HepG2 (cell line): ENCODE measurements around the gene IL18. TPM values are rescaled to one million over a fixed set of nuclear protein-coding genes. Genes with fewer than 3 reads are reported as not detected.
A peak's percentile ranks its signal among the peaks of the same experiment; 100 is the strongest.

Experiments
- EZH2 ChIP-seq: conservative IDR thresholded peaks from 2 replicates; pipeline ENCODE4 v1.6.1; 2012; ENCODE audit warnings: mild to moderate bottlenecking, low read depth, low read length, moderate library complexity
- RARA ChIP-seq: IDR thresholded peaks from 2 replicates; pipeline ENCODE4 v1.6.1; 2016; ENCODE audit warnings: missing genetic modification reagents, missing compliant biosample characterization
- RFX3 ChIP-seq: IDR thresholded peaks from 2 replicates; pipeline ENCODE4 v1.6.1; 2016; ENCODE audit warnings: missing biosample characterization, missing genetic modification reagents
- SAP130 ChIP-seq: IDR thresholded peaks from 2 replicates; pipeline ENCODE4 v1.6.1; 2016; ENCODE audit warnings: low read depth
- SNRNP70 ChIP-seq: fragments of 200-400 bp; formaldehyde crosslinking; IDR thresholded peaks from 2 replicates; pipeline ENCODE4 v1.6.1; 2017; ENCODE audit warnings: mild to moderate bottlenecking, low read depth, low read length, moderate library complexity
- SP1 ChIP-seq, 2 experiments: fragments of 450-650 bp in 1 of 2; sonication (generic) in 1 of 2; formaldehyde crosslinking in 1 of 2; IDR thresholded peaks; 2 replicates each; pipeline versions ENCODE4 v1.4.0 to v1.6.1; 2016 to 2020; ENCODE audit warnings: missing genetic modification reagents in 1 of 2
- STAG1 ChIP-seq: sonication (generic); formaldehyde crosslinking; IDR thresholded peaks from 2 replicates; pipeline ENCODE4 v1.4.0; 2020; ENCODE audit warnings: missing genetic modification reagents
- ZNF292 ChIP-seq: sonication (generic); formaldehyde crosslinking; IDR thresholded peaks from 2 replicates; pipeline ENCODE4 v1.8.1; 2022; ENCODE audit warnings: mild to moderate bottlenecking, low read depth, missing genetic modification reagents, borderline replicate concordance
- ZNF768 ChIP-seq: sonication (generic); formaldehyde crosslinking; IDR thresholded peaks from 2 replicates; pipeline ENCODE4 v1.4.0; 2020; ENCODE audit warnings: missing genetic modification reagents
- polyA plus RNA-seq, 8 experiments: library from polyadenylated mRNA; depleted of rRNA in 3 of 8; stranded (reverse) in 7 of 8; unstranded in 1 of 8; fragments of >200 nt; fragmentation: Illumina TruSeq in 4 of 8; extraction: Trizol in 4 of 8; gene quantifications; 2 replicates each; pipeline versions ENCODE4 v1.2.1 to v1.2.3, GENCODE V29; 2011 to 2016; ENCODE audit warnings: low read depth in 4 of 8, missing spikeins in 1 of 8, mixed read lengths in 1 of 8; ENCODE audit not compliant: insufficient read depth in 1 of 8
- total RNA-seq, 5 experiments: library from RNA; depleted of rRNA; stranded (reverse); fragments of >200 nt; fragmentation: Illumina TruSeq; extraction: Trizol; gene quantifications; 2 replicates each; pipeline ENCODE4 v1.2.3, GENCODE V29; 2016; ENCODE audit warnings: low read depth in 1 of 5
- TF ChIP-seq, protein P1 (sequence below): sonication (generic); formaldehyde crosslinking; IDR thresholded peaks from 2 replicates; pipeline ENCODE4 v1.9.0; 2021; ENCODE audit warnings: mild to moderate bottlenecking, missing genetic modification reagents
- TF ChIP-seq, protein P2 (sequence below): sonication (generic); formaldehyde crosslinking; IDR thresholded peaks from 2 replicates; pipeline ENCODE4 v1.5.1; 2020; ENCODE audit warnings: mild to moderate bottlenecking, missing genetic modification reagents, borderline replicate concordance
- TF ChIP-seq, protein P3 (sequence below): sonication (generic); formaldehyde crosslinking; IDR thresholded peaks from 2 replicates; pipeline ENCODE4 v1.5.0; 2020; ENCODE audit warnings: mild to moderate bottlenecking, missing genetic modification reagents, borderline replicate concordance

Gene IL18
- total and polyA plus RNA-seq, 2 of the 13 experiments (the other 11 are each of a cell fraction or from before 2014, with no cell fraction given), result 0.89 to 2.7 TPM

DNA sequence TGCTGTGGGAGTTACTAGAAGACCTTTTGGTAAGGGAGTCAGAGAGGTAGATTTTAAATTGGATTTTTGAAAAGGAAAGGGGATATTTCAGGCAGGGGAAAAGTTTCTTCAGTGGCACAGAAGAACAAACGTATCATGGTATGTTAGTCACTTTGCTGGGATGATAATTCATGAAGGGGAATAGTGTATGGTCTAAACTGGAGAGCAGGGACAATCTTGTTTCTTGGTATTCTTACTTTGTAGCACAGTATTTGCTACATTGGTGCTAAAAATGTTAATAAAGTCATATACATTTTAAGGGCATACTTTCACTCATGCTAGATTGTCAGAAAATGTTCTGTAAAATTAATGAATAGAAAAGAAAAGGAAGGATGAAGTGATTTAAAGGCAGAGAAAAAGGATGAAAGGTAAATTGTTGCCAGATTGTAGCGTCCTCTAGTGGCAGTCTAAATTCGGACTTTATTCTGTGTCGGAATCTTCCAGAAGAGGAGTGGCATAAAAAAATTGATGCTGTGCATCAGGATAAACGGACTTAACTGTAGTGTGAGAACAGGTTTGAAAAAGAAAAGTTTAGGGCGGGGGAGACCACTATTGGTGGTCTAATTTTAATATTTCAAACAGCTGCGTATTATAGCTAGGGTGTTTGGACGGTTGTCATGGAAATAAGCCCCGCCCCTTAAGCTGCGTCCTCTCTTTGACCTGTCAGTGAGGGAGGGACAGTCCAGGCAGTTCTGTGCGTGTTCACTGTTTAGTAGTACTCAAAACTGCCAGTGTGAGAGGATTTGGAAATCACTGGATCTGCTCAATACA, 11.1 kb upstream of the IL18 start, which contains the start of gene BCO2 (continued):
- TF ChIP-seq, protein P1, sequence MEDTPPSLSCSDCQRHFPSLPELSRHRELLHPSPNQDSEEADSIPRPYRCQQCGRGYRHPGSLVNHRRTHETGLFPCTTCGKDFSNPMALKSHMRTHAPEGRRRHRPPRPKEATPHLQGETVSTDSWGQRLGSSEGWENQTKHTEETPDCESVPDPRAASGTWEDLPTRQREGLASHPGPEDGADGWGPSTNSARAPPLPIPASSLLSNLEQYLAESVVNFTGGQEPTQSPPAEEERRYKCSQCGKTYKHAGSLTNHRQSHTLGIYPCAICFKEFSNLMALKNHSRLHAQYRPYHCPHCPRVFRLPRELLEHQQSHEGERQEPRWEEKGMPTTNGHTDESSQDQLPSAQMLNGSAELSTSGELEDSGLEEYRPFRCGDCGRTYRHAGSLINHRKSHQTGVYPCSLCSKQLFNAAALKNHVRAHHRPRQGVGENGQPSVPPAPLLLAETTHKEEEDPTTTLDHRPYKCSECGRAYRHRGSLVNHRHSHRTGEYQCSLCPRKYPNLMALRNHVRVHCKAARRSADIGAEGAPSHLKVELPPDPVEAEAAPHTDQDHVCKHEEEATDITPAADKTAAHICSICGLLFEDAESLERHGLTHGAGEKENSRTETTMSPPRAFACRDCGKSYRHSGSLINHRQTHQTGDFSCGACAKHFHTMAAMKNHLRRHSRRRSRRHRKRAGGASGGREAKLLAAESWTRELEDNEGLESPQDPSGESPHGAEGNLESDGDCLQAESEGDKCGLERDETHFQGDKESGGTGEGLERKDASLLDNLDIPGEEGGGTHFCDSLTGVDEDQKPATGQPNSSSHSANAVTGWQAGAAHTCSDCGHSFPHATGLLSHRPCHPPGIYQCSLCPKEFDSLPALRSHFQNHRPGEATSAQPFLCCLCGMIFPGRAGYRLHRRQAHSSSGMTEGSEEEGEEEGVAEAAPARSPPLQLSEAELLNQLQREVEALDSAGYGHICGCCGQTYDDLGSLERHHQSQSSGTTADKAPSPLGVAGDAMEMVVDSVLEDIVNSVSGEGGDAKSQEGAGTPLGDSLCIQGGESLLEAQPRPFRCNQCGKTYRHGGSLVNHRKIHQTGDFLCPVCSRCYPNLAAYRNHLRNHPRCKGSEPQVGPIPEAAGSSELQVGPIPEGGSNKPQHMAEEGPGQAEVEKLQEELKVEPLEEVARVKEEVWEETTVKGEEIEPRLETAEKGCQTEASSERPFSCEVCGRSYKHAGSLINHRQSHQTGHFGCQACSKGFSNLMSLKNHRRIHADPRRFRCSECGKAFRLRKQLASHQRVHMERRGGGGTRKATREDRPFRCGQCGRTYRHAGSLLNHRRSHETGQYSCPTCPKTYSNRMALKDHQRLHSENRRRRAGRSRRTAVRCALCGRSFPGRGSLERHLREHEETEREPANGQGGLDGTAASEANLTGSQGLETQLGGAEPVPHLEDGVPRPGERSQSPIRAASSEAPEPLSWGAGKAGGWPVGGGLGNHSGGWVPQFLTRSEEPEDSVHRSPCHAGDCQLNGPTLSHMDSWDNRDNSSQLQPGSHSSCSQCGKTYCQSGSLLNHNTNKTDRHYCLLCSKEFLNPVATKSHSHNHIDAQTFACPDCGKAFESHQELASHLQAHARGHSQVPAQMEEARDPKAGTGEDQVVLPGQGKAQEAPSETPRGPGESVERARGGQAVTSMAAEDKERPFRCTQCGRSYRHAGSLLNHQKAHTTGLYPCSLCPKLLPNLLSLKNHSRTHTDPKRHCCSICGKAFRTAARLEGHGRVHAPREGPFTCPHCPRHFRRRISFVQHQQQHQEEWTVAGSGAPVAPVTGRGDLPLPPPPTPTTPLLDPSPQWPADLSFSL, result no peak
- TF ChIP-seq ZNF292 (CRISPR knock-in tag), result no peak
- no peak for TF ChIP-seq SNRNP70
- no peak for TF ChIP-seq ZNF768 (CRISPR knock-in tag)
- TF ChIP-seq SP1 (IDR thresholded peaks at IDR 0.05), result no peak
- TF ChIP-seq SP1 (CRISPR knock-in tag; IDR thresholded peaks at IDR 0.05), result no peak
- TF ChIP-seq, protein P2, sequence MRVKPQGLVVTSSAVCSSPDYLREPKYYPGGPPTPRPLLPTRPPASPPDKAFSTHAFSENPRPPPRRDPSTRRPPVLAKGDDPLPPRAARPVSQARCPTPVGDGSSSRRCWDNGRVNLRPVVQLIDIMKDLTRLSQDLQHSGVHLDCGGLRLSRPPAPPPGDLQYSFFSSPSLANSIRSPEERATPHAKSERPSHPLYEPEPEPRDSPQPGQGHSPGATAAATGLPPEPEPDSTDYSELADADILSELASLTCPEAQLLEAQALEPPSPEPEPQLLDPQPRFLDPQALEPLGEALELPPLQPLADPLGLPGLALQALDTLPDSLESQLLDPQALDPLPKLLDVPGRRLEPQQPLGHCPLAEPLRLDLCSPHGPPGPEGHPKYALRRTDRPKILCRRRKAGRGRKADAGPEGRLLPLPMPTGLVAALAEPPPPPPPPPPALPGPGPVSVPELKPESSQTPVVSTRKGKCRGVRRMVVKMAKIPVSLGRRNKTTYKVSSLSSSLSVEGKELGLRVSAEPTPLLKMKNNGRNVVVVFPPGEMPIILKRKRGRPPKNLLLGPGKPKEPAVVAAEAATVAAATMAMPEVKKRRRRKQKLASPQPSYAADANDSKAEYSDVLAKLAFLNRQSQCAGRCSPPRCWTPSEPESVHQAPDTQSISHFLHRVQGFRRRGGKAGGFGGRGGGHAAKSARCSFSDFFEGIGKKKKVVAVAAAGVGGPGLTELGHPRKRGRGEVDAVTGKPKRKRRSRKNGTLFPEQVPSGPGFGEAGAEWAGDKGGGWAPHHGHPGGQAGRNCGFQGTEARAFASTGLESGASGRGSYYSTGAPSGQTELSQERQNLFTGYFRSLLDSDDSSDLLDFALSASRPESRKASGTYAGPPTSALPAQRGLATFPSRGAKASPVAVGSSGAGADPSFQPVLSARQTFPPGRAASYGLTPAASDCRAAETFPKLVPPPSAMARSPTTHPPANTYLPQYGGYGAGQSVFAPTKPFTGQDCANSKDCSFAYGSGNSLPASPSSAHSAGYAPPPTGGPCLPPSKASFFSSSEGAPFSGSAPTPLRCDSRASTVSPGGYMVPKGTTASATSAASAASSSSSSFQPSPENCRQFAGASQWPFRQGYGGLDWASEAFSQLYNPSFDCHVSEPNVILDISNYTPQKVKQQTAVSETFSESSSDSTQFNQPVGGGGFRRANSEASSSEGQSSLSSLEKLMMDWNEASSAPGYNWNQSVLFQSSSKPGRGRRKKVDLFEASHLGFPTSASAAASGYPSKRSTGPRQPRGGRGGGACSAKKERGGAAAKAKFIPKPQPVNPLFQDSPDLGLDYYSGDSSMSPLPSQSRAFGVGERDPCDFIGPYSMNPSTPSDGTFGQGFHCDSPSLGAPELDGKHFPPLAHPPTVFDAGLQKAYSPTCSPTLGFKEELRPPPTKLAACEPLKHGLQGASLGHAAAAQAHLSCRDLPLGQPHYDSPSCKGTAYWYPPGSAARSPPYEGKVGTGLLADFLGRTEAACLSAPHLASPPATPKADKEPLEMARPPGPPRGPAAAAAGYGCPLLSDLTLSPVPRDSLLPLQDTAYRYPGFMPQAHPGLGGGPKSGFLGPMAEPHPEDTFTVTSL, result no peak
- TF ChIP-seq, protein P3, sequence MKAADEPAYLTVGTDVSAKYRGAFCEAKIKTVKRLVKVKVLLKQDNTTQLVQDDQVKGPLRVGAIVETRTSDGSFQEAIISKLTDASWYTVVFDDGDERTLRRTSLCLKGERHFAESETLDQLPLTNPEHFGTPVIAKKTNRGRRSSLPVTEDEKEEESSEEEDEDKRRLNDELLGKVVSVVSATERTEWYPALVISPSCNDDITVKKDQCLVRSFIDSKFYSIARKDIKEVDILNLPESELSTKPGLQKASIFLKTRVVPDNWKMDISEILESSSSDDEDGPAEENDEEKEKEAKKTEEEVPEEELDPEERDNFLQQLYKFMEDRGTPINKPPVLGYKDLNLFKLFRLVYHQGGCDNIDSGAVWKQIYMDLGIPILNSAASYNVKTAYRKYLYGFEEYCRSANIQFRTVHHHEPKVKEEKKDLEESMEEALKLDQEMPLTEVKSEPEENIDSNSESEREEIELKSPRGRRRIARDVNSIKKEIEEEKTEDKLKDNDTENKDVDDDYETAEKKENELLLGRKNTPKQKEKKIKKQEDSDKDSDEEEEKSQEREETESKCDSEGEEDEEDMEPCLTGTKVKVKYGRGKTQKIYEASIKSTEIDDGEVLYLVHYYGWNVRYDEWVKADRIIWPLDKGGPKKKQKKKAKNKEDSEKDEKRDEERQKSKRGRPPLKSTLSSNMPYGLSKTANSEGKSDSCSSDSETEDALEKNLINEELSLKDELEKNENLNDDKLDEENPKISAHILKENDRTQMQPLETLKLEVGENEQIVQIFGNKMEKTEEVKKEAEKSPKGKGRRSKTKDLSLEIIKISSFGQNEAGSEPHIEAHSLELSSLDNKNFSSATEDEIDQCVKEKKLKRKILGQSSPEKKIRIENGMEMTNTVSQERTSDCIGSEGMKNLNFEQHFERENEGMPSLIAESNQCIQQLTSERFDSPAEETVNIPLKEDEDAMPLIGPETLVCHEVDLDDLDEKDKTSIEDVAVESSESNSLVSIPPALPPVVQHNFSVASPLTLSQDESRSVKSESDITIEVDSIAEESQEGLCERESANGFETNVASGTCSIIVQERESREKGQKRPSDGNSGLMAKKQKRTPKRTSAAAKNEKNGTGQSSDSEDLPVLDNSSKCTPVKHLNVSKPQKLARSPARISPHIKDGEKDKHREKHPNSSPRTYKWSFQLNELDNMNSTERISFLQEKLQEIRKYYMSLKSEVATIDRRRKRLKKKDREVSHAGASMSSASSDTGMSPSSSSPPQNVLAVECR (CRISPR knock-in tag), result peak; percentile 15; the same call in 1 of the 2 replicates
- no peak for TF ChIP-seq EZH2
- peak; percentile 37; the same call in 1 of the 2 replicates for TF ChIP-seq SAP130 (CRISPR knock-in tag)
- TF ChIP-seq RARA, result peak; percentile 40
- peak; percentile 65 for TF ChIP-seq STAG1 (CRISPR knock-in tag)
- peak; percentile 73 for TF ChIP-seq RFX3 (CRISPR knock-in tag)
